ENCODE measurements around the gene YAP1. TPM values are rescaled to one million over a fixed set of nuclear protein-coding genes. Genes with fewer than 3 reads are reported as not detected.
A peak's percentile ranks its signal among the peaks of the same experiment; 100 is the strongest.

Gene YAP1
- total and polyA plus RNA-seq, 4 donors, result 3.7 to 65.6 (median 18.3) TPM

DNA sequence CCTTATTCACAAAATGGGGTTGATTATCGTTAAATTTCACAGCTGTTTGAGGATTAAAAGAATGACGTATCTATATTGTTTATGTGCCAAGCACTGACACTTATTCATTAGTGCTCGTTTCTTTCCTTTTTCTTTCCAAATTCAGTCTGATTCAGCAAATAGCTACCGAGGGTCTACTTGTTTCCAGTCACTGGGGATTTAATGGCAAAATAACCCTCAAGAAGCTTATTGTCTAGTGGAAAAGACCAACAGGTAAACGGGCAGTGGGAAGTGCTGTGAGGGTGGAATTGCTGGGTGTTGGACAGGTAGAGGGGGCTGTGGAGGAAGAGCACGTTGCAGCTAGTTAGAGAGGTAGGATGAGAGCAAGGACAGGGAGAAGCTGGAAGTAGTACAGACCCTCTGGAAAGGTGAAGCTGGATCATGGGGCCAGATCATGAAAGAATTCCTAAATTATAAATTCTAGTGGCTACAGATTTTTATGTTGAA, 158.8 kb downstream of the YAP1 start:
- DNase-seq (ENCODE audit: low spot score), result no peak
- H3K36me3 ChIP-seq (ENCODE audit: control insufficient read depth in 4 of 4, insufficient read depth in 3 of 4, low read depth in 1 of 4, low read length in 3 of 4), result no peaks in the 10 kb centered on the region
- H3K9me3 ChIP-seq (ENCODE audit: control insufficient read depth in 4 of 4, low read length in 3 of 4), result no peaks in the 10 kb centered on the region
- peak overlapping the region in 2 of 3 donors; percentile 37 to 55 for H3K4me3 ChIP-seq (ENCODE audit: low read depth in 1 of 3, low read length in 3 of 3)
- no peak overlapping the region for H3K27ac ChIP-seq (ENCODE audit: low read depth in 1 of 2, low read length in 2 of 2)
- H3K27me3 ChIP-seq (ENCODE audit: control insufficient read depth in 4 of 4, insufficient read depth in 4 of 4, low read length in 3 of 4), result no peaks in the 10 kb centered on the region
- TF ChIP-seq, protein P1, sequence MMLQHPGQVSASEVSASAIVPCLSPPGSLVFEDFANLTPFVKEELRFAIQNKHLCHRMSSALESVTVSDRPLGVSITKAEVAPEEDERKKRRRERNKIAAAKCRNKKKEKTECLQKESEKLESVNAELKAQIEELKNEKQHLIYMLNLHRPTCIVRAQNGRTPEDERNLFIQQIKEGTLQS (IDR thresholded peaks at IDR 0.05), result no peak
- no peak for TF ChIP-seq EGR1 (IDR thresholded peaks at IDR 0.05; ENCODE audit: low read depth in 2 of 2)
- TF ChIP-seq JUND (IDR thresholded peaks at IDR 0.05), result no peak
- no peak for TF ChIP-seq YY1 (IDR thresholded peaks at IDR 0.05)
- TF ChIP-seq, protein P2, sequence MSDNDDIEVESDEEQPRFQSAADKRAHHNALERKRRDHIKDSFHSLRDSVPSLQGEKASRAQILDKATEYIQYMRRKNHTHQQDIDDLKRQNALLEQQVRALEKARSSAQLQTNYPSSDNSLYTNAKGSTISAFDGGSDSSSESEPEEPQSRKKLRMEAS (IDR thresholded peaks at IDR 0.05), result no peak
- TF ChIP-seq RAD21 (IDR thresholded peaks at IDR 0.05), result no peak
- no peak for TF ChIP-seq HNF4G (IDR thresholded peaks at IDR 0.05)
- TF ChIP-seq HNF4A (conservative IDR thresholded peaks at IDR 0.05), result no peak
- TF ChIP-seq, protein P3, sequence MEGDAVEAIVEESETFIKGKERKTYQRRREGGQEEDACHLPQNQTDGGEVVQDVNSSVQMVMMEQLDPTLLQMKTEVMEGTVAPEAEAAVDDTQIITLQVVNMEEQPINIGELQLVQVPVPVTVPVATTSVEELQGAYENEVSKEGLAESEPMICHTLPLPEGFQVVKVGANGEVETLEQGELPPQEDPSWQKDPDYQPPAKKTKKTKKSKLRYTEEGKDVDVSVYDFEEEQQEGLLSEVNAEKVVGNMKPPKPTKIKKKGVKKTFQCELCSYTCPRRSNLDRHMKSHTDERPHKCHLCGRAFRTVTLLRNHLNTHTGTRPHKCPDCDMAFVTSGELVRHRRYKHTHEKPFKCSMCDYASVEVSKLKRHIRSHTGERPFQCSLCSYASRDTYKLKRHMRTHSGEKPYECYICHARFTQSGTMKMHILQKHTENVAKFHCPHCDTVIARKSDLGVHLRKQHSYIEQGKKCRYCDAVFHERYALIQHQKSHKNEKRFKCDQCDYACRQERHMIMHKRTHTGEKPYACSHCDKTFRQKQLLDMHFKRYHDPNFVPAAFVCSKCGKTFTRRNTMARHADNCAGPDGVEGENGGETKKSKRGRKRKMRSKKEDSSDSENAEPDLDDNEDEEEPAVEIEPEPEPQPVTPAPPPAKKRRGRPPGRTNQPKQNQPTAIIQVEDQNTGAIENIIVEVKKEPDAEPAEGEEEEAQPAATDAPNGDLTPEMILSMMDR (IDR thresholded peaks at IDR 0.05; ENCODE audit: low read depth, low read length, missing input control), result no peak
- TF ChIP-seq SP1 (IDR thresholded peaks at IDR 0.05), result no peak
- TF ChIP-seq GABPA (IDR thresholded peaks at IDR 0.05 in 1 of 2, conservative IDR thresholded peaks at IDR 0.05 in 1 of 2), result no peak
- TF ChIP-seq, protein P4, sequence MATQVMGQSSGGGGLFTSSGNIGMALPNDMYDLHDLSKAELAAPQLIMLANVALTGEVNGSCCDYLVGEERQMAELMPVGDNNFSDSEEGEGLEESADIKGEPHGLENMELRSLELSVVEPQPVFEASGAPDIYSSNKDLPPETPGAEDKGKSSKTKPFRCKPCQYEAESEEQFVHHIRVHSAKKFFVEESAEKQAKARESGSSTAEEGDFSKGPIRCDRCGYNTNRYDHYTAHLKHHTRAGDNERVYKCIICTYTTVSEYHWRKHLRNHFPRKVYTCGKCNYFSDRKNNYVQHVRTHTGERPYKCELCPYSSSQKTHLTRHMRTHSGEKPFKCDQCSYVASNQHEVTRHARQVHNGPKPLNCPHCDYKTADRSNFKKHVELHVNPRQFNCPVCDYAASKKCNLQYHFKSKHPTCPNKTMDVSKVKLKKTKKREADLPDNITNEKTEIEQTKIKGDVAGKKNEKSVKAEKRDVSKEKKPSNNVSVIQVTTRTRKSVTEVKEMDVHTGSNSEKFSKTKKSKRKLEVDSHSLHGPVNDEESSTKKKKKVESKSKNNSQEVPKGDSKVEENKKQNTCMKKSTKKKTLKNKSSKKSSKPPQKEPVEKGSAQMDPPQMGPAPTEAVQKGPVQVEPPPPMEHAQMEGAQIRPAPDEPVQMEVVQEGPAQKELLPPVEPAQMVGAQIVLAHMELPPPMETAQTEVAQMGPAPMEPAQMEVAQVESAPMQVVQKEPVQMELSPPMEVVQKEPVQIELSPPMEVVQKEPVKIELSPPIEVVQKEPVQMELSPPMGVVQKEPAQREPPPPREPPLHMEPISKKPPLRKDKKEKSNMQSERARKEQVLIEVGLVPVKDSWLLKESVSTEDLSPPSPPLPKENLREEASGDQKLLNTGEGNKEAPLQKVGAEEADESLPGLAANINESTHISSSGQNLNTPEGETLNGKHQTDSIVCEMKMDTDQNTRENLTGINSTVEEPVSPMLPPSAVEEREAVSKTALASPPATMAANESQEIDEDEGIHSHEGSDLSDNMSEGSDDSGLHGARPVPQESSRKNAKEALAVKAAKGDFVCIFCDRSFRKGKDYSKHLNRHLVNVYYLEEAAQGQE (IDR thresholded peaks at IDR 0.05), result no peak
- TF ChIP-seq NR2F2 (IDR thresholded peaks at IDR 0.05), result no peak
- no peak for TF ChIP-seq TAF1 (conservative IDR thresholded peaks at IDR 0.05)
- TF ChIP-seq FOXA2 (IDR thresholded peaks at IDR 0.05), result no peak
- TF ChIP-seq RXRA (IDR thresholded peaks at IDR 0.05), result no peak
- peaks cover 2 to 12% (median 4%) of the 10 kb centered on the region in 4 donors for H3K4me1 ChIP-seq (ENCODE audit: control insufficient read depth in 4 of 4, insufficient read depth in 4 of 4, low read length in 3 of 4)
- H3K9ac ChIP-seq (ENCODE audit: low read depth in 1 of 2, low read length in 2 of 2), result no peak overlapping the region
- WGBS, result 10% methylated on average over 6 of the region's 6 CpGs

DNA sequence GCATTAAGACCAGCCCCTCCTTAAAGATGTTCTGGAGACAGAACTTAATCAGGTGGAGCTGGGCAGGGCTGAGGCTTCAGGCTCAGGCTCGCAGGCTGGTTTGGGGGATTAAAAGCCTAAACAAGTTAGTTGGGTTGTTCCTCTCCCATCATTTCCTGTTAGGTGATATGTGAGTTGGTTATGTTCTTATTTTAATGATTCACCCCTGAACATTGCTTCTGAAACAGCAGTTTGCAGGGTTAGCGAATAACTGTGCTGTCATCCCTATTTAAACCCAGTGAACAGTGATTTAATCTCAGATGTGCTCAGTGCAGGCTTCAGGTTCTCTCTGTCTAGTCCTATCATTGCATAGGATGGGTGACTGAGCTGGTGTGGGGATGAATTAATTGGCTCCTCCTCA, 159.7 kb downstream of the YAP1 start:
- Histone ChIP-seq H3K27me3 (ENCODE audit: control insufficient read depth in 4 of 4, insufficient read depth in 4 of 4, low read length in 3 of 4) (no peaks in the 10 kb centered on the region), H3K4me1 (ENCODE audit: control insufficient read depth in 4 of 4, insufficient read depth in 4 of 4, low read length in 3 of 4) (peaks cover 2 to 12% (median 4%) of the 10 kb centered on the region in 4 donors), H3K9me3 (ENCODE audit: control insufficient read depth in 4 of 4, low read length in 3 of 4) (no peaks in the 10 kb centered on the region), H3K4me3 (ENCODE audit: low read depth in 1 of 3, low read length in 3 of 3) (no peak overlapping the region), H3K9ac (ENCODE audit: low read depth in 1 of 2, low read length in 2 of 2) (no peak overlapping the region), H3K36me3 (ENCODE audit: control insufficient read depth in 4 of 4, insufficient read depth in 3 of 4, low read depth in 1 of 4, low read length in 3 of 4) (no peaks in the 10 kb centered on the region), H3K27ac (ENCODE audit: low read depth in 1 of 2, low read length in 2 of 2) (no peak overlapping the region)
- no peak for DNase-seq (ENCODE audit: low spot score)
- WGBS, result 80% methylated on average over 2 of the region's 2 CpGs
- TF ChIP-seq, protein P1 (IDR thresholded peaks at IDR 0.05), result no peak
- TF ChIP-seq HNF4A (conservative IDR thresholded peaks at IDR 0.05) (no peak), RXRA (IDR thresholded peaks at IDR 0.05) (no peak), EGR1 (IDR thresholded peaks at IDR 0.05; ENCODE audit: low read depth in 2 of 2) (no peak), TAF1 (conservative IDR thresholded peaks at IDR 0.05) (no peak), RAD21 (IDR thresholded peaks at IDR 0.05) (no peak), FOXA2 (IDR thresholded peaks at IDR 0.05) (no peak), FOXA1 (IDR thresholded peaks at IDR 0.05) (no peak), JUND (IDR thresholded peaks at IDR 0.05) (no peak)
- TF ChIP-seq, protein P4 (IDR thresholded peaks at IDR 0.05), result no peak
- TF ChIP-seq, protein P2 (IDR thresholded peaks at IDR 0.05), result no peak
- TF ChIP-seq, protein P3 (IDR thresholded peaks at IDR 0.05; ENCODE audit: low read depth, low read length, missing input control), result no peak

All from liver (tissue), 9 donors.